ENCODE results near the gene CTRL. TPM values are rescaled to one million over a fixed set of nuclear protein-coding genes. Genes with fewer than 3 reads are reported as not detected.
"Not testable (repeated sequence)": the region's sequence is repeated elsewhere in the genome, so short reads cannot be mapped to it uniquely, and the experiment has no call there.

CTRL gene
- total and polyA plus RNA-seq, 3 donors from 2014 or later, result 0.36 to 1.7 (median 0.62) TPM

DNA sequence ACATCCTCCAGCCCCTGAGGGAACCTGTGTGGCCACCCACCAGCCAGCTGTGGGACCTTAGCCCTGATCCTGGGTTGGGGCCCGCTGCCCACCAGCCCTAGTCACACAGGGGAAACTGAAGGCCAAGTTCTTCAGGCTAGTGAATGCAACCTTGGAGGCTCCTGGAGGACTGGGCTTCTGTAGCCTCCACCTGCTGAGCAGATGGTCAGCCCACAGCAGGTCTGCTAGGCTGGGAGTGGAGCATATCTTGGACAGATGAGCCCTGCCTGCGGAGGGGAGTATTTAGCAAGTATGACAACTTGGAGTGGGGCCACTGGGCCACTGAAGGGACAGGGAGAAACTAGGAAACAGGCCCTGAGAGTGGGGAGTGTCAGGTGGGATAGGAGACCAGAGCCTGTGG is 44.5 kb upstream of the CTRL start:
- intact Hi-C loops (cut with DNase I; ENCODE audit: low total_unique reads), result no loop called here
- Histone ChIP-seq H3K4me3 (no peak overlapping the region), H3K27me3 (no peaks in the 10 kb centered on the region), H3K27ac (no peak overlapping the region), H3K4me1 (no peaks in the 10 kb centered on the region), H3K9me3 (no peaks in the 10 kb centered on the region), H3K36me3 (ENCODE audit: low read depth, missing control alignments) (no peaks in the 10 kb centered on the region)
- no peak for DNase-seq
- WGBS, 2 donors, result 90 to 100% methylated on average over 2 of the region's 2 CpGs
- TF ChIP-seq, protein P1, sequence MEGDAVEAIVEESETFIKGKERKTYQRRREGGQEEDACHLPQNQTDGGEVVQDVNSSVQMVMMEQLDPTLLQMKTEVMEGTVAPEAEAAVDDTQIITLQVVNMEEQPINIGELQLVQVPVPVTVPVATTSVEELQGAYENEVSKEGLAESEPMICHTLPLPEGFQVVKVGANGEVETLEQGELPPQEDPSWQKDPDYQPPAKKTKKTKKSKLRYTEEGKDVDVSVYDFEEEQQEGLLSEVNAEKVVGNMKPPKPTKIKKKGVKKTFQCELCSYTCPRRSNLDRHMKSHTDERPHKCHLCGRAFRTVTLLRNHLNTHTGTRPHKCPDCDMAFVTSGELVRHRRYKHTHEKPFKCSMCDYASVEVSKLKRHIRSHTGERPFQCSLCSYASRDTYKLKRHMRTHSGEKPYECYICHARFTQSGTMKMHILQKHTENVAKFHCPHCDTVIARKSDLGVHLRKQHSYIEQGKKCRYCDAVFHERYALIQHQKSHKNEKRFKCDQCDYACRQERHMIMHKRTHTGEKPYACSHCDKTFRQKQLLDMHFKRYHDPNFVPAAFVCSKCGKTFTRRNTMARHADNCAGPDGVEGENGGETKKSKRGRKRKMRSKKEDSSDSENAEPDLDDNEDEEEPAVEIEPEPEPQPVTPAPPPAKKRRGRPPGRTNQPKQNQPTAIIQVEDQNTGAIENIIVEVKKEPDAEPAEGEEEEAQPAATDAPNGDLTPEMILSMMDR (IDR thresholded peaks at IDR 0.05), result no peak
- no peak for TF ChIP-seq POLR2A (IDR thresholded peaks at IDR 0.05)

DNA sequence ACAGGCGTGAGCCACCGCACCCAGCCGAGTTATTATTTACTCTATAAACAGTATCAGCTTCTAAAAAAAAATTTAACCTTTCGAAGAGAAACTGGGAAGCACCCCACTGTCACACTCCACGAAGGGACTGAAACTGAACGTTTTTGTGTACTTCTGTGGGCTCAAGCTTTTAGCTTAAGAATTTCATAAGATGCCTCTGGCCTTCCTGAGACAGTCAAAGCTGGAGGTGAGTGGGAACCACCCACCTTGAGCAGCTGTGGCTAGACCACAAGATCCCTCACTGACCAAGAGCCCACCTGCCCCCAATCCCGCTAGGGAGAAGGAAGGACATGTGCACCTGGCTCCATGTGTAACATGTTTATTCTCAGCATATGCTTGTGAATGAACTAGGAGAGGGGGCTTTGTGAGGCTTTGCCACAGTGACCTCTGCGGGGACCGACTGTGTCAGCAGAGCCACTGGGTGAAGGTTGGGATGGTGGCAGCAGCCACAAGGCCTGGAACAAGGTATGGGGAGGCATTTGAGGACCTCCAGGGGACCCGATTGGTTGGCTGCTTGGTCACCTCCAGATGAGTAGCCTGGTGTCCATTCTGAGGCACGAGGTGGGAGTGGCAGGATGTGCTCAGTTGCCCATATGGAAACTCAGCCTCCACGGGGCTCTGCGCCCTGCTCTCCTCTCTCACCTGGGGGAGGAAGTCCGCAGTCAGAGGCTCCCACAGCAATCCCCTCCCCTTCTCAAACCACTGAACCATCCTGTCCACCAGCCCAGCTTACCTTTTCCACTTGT is 43.9 kb upstream of the CTRL start:
- no peak overlapping the region for H3K27ac ChIP-seq
- H3K4me1 ChIP-seq, result no peaks in the 10 kb centered on the region
- H3K36me3 ChIP-seq (ENCODE audit: low read depth, missing control alignments), result no peaks in the 10 kb centered on the region
- DNase-seq, result no peak
- no peak for TF ChIP-seq POLR2A (IDR thresholded peaks at IDR 0.05)
- TF ChIP-seq, protein P1 (IDR thresholded peaks at IDR 0.05), result no peak
- 83% methylated on average over 12 to 13 of the region's 14 CpGs for WGBS, 2 donors
- no peak overlapping the region for H3K4me3 ChIP-seq
- intact Hi-C loops (cut with DNase I; ENCODE audit: low total_unique reads), result no loop called here
- no peaks in the 10 kb centered on the region for H3K27me3 ChIP-seq
- no peaks in the 10 kb centered on the region for H3K9me3 ChIP-seq

DNA sequence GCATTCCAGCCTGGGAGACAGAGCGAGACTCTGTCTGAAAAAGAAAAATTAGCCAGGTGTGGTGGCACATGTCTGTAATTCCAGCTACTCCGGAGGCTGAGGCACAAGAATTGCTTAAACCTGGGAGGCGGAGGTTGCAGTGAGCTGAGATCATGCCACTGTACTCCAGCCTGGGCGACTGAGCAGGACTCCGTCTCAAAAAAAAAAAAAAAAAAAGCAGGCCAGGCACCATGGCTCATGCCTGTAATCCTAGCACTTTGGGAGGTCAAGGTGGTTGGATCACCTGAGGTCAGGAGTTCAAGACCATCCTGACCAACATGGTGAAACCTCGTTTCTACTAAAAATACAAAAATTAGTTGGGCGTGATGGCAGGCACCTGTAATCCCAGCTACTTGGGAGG is 40.6 kb upstream of the CTRL start:
- H3K4me1 ChIP-seq; H3K27me3 ChIP-seq; intact Hi-C loops (cut with DNase I; ENCODE audit: low total_unique reads); H3K4me3 ChIP-seq; H3K27ac ChIP-seq; H3K36me3 ChIP-seq (ENCODE audit: low read depth, missing control alignments); H3K9me3 ChIP-seq; DNase-seq: not testable (repeated sequence)
- 87 to 95% methylated on average over 7 of the region's 7 CpGs for WGBS, 2 donors

DNA sequence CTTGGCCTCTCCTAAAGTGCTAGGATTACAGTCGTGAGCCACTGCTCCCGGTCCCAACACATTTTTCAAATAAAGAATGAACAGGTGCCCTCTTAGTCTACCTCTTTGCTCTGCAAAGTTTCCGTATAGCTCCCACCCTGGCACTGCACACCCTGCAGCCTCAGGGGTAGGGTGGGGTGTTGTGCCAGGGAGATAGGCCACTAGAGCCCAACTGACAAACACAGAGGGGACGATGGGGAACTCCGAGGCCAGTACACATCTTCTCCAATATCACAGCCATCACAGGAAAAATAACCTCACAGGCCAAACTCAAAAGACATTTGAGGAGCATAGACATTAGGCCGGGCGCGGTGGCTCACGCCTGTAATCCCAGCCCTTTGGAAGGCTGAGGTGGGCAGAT is 39.4 kb upstream of the CTRL start:
- Histone ChIP-seq H3K27me3 (no peaks in the 10 kb centered on the region), H3K4me3 (no peak overlapping the region), H3K36me3 (ENCODE audit: low read depth, missing control alignments) (no peaks in the 10 kb centered on the region), H3K9me3 (no peaks in the 10 kb centered on the region), H3K4me1 (peaks cover 14% of the 10 kb centered on the region), H3K27ac (no peak overlapping the region)
- DNase-seq, result no peak
- intact Hi-C loops (cut with DNase I; ENCODE audit: low total_unique reads), result no loop called here
- TF ChIP-seq, protein P1 (IDR thresholded peaks at IDR 0.05), result no peak
- 89 to 94% methylated on average over 9 of the region's 9 CpGs for WGBS, 2 donors

DNA sequence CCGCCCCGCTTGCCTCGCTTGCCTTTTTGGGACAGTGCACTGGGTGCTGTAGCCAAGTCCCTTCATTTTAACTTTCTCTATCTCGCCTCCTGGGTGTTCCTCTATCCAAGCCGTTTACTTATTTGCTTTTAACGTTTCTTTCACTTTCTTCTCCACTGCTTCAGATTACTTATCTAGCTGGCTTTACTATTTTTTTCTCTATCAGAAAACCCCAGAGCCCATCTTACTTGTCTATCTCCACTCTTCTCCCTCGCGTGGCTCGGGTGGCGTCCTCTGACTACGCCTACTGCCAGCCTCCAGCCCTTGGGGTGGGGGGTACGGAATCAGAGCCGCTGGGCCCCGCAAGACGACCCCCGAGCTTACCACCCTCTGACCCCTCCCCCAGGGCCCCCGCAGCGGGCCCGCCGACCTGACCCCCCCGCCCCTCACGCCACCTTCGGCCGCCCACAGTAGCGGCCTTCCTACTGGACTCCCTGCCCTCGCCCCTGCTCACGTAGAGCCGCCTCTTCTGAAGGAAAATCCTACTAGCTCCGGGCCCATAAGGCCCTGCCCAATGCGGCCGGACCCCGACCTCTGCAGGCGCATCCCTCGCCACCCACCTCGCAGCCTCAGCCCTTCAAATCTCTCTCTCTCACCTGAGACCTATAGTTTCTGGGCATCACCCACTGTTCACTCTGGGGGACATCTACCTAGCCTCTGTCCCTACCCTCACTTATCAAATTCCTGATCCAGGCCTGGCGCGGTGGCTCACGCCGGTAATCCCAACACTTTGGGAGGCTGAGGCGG is 37.8 kb upstream of the CTRL start:
- no peak for DNase-seq
- 20 to 31% methylated on average over 36 to 40 of the region's 40 CpGs for WGBS, 2 donors

More for the DNA sequence above, 37.8 kb upstream of the CTRL start:
- intact Hi-C loops (cut with DNase I; ENCODE audit: low total_unique reads), result no loop called here
- no peak for TF ChIP-seq POLR2A (IDR thresholded peaks at IDR 0.05)
- TF ChIP-seq, protein P1 (IDR thresholded peaks at IDR 0.05), result no peak
- H3K27ac ChIP-seq, result peak overlapping the region; percentile 75 to 94
- peaks cover 20% of the 10 kb centered on the region for H3K4me1 ChIP-seq
- no peaks in the 10 kb centered on the region for H3K27me3 ChIP-seq
- no peaks in the 10 kb centered on the region for H3K36me3 ChIP-seq (ENCODE audit: low read depth, missing control alignments)
- H3K4me3 ChIP-seq, result peak overlapping the region; percentile 82 to 89
- H3K9me3 ChIP-seq, result no peaks in the 10 kb centered on the region

Data from testis (tissue), 3 donors.